Fibroblast of the aortic adventitia (primary cell): ENCODE measurements around the gene SULT2B1. TPM values are rescaled to one million over a fixed set of nuclear protein-coding genes. Genes with fewer than 3 reads are reported as not detected.

Source experiments
- DNase-seq: peaks from one replicate; pipeline ENCODE4 v3.0.0-alpha.2; 2010; ENCODE audit warnings: low read depth
- H3K4me3 ChIP-seq: 2 replicates; pipeline ENCODE4 v1.5.1; 2011; ENCODE audit warnings: low read depth, mild to moderate bottlenecking, control low read depth, low read length, moderate library complexity
- total RNA-seq: library from RNA; depleted of rRNA; stranded (reverse); fragments of >200 nt; gene quantifications from 2 replicates; pipeline ENCODE4 v1.2.3, GENCODE V29; 2012; ENCODE audit warnings: low replicate concordance
- TF ChIP-seq, protein P1 (sequence below): IDR thresholded peaks from 2 replicates; pipeline ENCODE4 v1.5.1; 2011; ENCODE audit warnings: mild to moderate bottlenecking, low read length, control low read depth, inconsistent platforms; ENCODE audit not compliant: insufficient read depth

SULT2B1 gene
- total RNA-seq, 1 donor, result not detected

DNA sequence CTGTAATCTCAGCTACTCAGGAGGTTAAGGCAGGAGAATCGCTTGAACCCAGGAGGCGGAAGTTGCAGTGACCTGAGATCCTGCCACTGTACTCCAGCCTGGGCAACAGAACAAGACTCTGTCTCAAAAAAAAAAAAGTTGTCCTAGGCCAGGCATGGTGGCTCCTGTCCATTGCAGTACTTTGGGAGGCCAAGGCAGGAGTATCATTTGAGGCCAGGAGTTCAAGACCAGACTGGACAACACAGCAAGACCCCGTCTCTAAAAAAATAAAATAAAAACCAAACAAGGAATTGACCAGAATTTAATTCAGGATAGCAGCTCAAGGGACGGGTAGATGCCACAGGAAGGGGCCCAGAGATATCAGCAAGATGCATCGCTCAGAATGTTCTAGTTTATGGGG is 4.9 kb downstream of the SULT2B1 start:
- no peak overlapping the region for H3K4me3 ChIP-seq
- no peak for DNase-seq
- TF ChIP-seq, protein P1, sequence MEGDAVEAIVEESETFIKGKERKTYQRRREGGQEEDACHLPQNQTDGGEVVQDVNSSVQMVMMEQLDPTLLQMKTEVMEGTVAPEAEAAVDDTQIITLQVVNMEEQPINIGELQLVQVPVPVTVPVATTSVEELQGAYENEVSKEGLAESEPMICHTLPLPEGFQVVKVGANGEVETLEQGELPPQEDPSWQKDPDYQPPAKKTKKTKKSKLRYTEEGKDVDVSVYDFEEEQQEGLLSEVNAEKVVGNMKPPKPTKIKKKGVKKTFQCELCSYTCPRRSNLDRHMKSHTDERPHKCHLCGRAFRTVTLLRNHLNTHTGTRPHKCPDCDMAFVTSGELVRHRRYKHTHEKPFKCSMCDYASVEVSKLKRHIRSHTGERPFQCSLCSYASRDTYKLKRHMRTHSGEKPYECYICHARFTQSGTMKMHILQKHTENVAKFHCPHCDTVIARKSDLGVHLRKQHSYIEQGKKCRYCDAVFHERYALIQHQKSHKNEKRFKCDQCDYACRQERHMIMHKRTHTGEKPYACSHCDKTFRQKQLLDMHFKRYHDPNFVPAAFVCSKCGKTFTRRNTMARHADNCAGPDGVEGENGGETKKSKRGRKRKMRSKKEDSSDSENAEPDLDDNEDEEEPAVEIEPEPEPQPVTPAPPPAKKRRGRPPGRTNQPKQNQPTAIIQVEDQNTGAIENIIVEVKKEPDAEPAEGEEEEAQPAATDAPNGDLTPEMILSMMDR, result no peak

DNA sequence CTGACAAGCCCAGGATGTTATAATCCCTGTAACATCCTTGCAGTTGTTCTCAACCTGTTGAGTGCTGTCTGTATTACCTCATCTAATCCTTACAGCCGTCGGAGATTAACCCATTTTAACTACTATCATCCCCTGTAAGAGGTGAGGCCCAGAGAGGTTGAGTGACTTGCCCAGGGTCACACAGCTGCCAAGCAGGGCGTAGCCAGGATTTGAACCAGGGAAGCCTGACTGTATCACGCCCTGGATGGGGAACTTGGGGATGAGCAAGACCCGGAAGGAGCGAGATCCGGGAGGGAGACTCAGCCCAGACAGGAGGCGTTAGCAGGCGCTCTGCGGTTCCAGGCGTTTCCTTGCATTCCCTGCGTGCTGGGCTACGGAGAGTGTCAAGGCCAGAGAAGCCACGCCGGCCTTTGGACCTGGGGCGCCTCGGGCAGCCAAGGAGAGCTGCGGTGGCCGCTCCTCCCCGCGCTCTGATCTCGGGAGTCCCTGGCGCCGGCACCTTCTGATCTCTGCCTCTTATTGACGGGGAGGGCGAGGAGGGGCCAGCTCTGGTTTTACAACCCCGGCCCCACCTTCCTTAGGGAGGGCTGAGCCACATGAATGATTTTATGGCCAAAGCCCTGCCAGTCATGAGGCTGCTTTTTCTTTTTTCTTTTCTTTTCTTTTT is 6.2 kb downstream of the SULT2B1 start:
- no peak overlapping the region for H3K4me3 ChIP-seq
- TF ChIP-seq, protein P1, result no peak
- DNase-seq, result peak; percentile 62

DNA sequence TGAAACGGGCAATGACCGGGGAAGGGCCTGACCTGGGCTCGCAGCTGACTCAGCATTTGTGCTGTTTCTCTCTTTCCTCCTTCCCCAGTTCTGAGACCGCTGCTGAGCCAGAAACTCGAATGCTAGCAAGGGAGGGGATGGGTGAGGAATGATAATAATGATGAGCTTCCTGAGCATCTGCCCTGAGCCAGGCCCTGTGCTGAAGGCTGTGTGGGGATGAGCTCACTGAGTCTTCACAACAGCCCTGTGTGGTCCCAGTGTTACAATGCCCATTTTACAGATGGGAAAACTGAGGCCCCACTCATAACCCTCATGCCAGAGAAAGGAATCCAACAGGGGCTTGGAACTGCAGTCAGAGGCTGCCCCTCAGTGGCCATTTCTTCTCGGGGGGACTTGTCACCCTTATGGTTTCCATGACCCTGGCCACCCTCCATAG is 8.1 kb downstream of the SULT2B1 start:
- TF ChIP-seq, protein P1, result no peak
- no peak for DNase-seq
- no peak overlapping the region for H3K4me3 ChIP-seq

DNA sequence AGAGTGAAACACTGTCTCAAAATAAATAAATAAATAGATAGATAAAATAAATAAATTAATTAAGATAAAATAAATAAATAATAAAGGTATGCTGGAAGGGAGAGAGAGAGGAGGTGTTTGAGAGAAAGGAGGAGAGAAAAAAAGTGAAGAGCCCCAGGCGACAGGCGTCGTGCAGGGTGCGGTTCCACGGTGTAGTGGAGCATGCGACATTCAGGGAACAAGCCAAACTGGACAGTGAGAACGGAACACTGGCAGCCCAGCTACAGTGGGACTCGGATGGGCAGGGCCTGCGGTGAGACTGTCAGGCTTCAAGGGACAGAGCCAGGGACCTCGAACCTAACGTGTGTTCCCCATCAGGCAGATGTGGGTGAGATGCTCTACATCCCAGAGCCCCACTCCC is 9.4 kb downstream of the SULT2B1 start:
- H3K4me3 ChIP-seq, result no peak overlapping the region
- TF ChIP-seq, protein P1, result no peak
- no peak for DNase-seq

DNA sequence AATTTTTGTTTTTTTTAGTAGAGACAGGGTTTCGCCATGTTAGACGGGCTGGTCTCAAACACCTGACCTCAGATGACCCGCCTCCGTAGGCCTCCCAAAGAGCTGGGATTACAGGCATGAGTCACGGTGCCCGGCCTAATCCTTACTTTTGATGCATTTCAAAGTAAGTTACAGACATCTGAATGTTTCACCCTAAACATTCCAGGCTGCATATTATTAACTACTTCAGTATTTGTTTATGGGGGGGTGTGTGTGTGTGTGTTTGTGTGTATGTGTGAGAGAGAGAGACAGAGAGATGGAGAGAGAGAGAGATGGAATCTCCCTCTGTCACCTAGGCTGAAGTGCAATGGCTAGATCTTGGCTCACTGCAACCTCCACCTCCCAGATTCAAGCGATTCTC is 13.1 kb downstream of the SULT2B1 start:
- no peak overlapping the region for H3K4me3 ChIP-seq
- no peak for DNase-seq
- TF ChIP-seq, protein P1, result no peak

DNA sequence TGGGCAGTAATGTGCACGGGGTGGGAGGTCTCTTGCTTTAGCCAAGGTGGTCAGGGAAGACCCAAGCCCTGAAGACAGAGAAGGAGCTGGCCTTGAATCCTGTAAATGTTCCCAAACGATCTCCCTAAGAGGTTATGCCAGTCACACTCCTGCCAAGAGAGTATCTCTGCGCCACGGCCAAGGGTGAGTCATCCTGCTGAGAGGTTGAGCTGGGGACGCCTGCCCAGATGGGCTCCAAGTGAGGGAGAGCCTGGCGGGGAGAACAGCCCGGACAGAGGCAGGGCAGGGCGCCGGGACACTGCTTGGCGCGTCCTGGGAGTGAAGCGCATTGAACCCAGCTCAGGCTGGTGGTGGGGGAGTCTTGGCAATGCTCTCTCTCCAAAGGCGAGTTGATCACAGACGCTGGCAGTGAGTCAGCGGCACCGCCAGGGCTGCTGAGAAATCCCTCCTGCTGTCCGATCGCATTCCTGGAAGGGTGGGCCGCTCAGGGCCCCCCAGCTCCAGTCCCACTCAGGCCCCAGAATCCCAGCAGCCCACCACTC is 16.4 kb downstream of the SULT2B1 start:
- TF ChIP-seq, protein P1, result no peak
- peak; percentile 93 for DNase-seq
- no peak overlapping the region for H3K4me3 ChIP-seq

DNA sequence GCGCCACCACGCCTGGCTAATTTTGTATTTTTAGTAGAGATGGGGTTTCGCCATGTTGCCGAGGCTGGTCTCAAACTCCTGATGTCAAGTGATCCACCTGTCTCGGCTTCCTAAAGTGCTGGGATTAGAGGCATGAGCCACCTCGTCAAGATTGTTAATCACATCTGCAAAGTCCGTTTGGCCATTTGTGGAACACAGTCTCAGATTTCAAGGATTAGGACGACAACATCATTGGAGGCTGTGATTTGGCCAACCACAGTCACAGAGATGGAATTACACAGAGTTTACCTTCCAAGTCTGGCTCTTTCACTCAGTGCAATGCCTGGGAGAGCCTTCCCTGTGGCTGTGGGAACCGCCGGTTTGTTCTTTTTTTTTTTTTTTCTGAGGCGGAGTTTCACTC is 17.8 kb downstream of the SULT2B1 start:
- TF ChIP-seq, protein P1, result no peak
- DNase-seq, result peak; percentile 49
- no peak overlapping the region for H3K4me3 ChIP-seq
